ENCODE results near the gene GON4L.
"Not testable (repeated sequence)": the region's sequence is repeated elsewhere in the genome, so short reads cannot be mapped to it uniquely, and the experiment has no call there.

GON4L gene

DNA sequence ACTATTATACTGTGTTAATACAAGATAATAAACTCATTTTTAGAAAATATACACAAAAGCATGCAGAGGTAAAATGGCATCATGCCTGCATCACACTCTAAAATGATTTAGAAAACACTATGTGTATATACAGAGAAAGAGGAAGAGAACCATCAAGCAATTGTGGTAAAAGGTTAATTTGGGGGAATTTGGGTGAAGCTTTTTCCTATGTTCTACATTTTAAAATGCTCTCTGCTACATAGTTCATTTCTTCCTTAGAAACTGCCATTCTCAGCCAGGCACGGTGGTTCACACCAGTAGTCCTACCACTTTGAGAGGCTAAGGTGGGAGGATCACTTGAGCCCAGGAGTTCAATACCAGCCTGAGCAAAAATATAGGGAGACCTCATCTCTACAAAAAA, 44.1 kb downstream of the GON4L start:
- DNase-seq, result no peak

- no peak for DNase-seq
These were observed 47.9 kb downstream of the GON4L start for GRCh38 chr1:155809088-155809487.

DNA sequence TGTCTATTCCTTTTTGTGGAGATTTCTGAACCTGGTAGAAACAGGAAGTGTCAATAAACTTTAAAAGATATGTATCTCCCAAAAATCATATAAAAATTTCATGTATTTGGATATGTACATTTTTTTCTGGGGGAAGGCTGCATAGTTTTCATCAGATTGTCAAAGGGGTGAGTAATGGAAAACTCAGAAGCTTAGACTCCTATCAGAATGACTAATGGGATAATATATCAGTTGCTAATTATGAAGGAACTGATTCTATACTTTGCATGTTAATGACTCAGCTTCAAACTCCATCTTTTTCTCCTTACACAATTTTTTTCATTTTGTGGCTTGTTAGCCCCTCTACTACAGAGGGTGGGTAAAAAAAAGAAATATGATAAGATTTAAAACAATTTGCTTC, 55.9 kb downstream of the GON4L start:
- DNase-seq, result peak; percentile 76

GRCh38 chr1:155795618-155796017, 61.4 kb downstream of the GON4L start:
- DNase-seq, result not testable (repeated sequence)

GRCh38 chr1:155794605-155795245, 62.3 kb downstream of the GON4L start:
- no peak for DNase-seq

- no peak for DNase-seq
These were observed 63.8 kb downstream of the GON4L start for GRCh38 chr1:155793213-155793612.

GRCh38 chr1:155777582-155777981, 79.4 kb downstream of the GON4L start:
- no peak for DNase-seq

GRCh38 chr1:155776414-155776813, 80.6 kb downstream of the GON4L start:
- peak; percentile 14 for DNase-seq

DNA sequence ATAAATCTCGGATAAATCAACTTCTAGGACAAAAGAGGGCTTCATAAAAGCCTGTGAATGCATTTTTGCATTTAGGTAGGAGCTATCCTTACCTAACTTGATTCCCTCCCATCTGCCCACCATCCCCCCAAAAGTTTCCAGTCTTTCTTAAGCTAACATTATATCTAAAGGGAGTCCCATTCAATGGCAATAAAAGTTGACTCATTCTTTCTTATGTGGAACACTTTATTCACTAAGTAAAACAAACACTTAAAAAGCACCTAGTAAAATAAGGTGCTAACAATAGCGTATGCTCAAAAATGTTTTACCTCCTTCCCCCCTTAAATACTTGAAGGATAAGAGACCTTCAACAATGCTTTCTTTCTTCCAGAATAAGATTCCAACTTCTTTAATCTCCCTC, 83.8 kb downstream of the GON4L start:
- DNase-seq, result no peak

- no peak for DNase-seq
These were observed 87.8 kb downstream of the GON4L start for GRCh38 chr1:155769257-155769656.

- not testable (repeated sequence) for DNase-seq
These were observed 89.5 kb downstream of the GON4L start for GRCh38 chr1:155767399-155767989.

GRCh38 chr1:155763989-155764388, 93.0 kb downstream of the GON4L start:
- not testable (repeated sequence) for DNase-seq

GRCh38 chr1:155763090-155763815, 93.8 kb downstream of the GON4L start:
- peak; percentile 92 for DNase-seq

DNA sequence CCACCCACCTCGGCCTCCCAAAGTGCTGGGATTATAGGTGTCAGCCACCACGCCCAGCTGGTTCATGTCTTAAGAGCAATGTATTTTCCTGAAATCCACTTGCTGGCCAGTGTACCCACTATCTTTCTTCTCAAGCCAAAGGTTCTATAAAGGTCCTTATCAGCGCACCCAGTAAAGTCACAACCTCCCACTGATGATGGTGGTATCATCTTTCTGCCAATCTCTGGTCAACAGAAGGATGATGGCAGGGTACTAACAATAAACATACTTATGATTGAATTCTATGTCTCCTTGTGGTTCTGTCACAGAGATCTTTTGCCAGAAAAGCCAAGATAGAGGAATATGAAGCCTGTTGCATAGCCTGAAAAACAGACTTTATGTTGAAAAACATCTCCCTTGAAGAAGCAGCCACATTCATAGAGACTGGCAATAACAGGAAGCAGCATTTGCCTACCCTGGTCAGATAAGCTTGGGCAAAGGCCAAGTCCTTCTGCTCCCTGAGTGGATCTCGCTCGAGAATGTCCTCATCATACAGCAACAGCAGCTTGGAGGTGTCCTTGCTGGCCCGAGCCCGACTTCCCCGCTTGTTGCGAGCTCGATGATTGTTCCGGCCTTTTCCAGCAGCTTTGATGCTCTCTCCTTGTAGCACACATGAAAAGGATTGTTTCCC, 95.1 kb downstream of the GON4L start:
- DNase-seq, result no peak

GRCh38 chr1:155760751-155761475, 96.1 kb downstream of the GON4L start:
- DNase-seq, result no peak

GRCh38 chr1:155759966-155760630, 96.9 kb downstream of the GON4L start:
- no peak for DNase-seq

GRCh38 chr1:155759017-155759416, 98.0 kb downstream of the GON4L start:
- DNase-seq, result not testable (repeated sequence)

DNA sequence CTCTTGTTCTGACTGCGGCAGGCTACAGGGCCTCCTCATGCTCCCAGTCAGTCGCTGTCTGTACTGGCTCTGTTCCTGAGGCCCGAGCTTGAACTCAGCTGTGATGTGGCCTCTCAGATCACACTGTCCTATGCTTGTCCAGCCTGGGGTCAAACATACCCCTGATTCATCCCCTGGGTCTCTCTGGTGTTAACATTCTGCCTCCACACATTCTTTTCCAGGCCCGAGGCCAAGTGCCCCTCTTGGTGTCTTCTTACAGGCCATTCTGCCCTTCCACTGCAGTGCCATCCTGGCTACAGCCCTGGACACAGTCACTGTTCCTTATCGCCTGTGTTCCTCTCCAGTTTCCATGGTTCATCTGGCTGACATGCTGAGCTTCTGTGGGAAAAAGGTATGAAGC, 108.9 kb downstream of the GON4L start:
- not testable (repeated sequence) for DNase-seq

GRCh38 chr1:155747586-155747985, 109.4 kb downstream of the GON4L start:
- not testable (repeated sequence) for DNase-seq

- peak; percentile 98 for DNase-seq
These were observed 111.5 kb downstream of the GON4L start for GRCh38 chr1:155745284-155746228.

DNA sequence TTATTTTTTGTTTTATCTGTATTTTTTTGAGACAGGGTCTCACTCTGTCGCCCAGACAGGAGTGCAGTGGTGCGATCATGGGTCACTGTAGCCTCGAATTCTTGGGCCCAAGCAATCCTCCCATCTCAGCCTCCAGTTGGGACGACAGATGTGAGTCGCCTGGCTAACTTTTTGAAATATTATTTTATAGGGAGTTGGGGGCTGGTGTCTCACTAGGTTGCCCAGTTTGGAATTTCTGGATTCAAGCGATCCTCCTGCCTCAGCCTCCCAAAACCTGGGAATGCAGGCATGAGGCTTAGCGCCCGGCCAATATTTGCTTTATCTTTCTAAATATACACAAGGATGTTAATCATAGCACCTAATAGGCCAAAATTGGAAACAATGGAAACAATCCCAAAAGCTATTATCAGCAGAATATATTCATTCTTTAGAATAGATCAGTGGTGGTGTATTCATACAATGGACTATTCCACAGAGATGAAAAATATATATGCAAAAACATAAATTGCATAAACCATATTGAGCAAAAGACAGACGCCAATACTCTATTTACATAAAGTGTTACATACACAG, 112.2 kb downstream of the GON4L start:
- DNase-seq, result no peak

Data from fibroblast of skin of right biceps (primary cell).